Panc1 (cell line): ENCODE data around the gene GNG7. TPM values are rescaled to one million over a fixed set of nuclear protein-coding genes. Genes with fewer than 3 reads are reported as not detected.

Experiments
- ATAC-seq: fragments of 200-7000 bp; cut with Tn5 transposase; 2 replicates; pipeline ENCODE4 v1.9.1; 2020; ENCODE audit warnings: mild to moderate bottlenecking, moderate library complexity
- BruUV-seq: library from RNA; stranded (reverse); fragments of 400-500 nt; replicated peaks from 2 replicates; lab custom pipeline; 2021; lab: Mats Ljungman, UMichigan
- CTCF ChIA-PET: fragments of 300-600 bp; sonication (Branson Sonifier 250); formaldehyde crosslinking; loops from one replicate; lab custom pipeline; 2022; ENCODE audit warnings: antibody characterized with exemption; lab: Charles Lee
- POLR2A ChIA-PET: fragments of 300-600 bp; sonication (Branson Sonifier 250); formaldehyde crosslinking; loops from one replicate; lab custom pipeline; 2022; ENCODE audit warnings: antibody characterized with exemption; lab: Charles Lee
- DNase-seq: peaks from one replicate; pipeline ENCODE4 v3.0.0-alpha.2; 2010; ENCODE audit warnings: low read depth, low spot score
- H3K27ac ChIP-seq: 2 replicates; pipeline ENCODE4 v1.5.1; 2011; ENCODE audit warnings: mild to moderate bottlenecking, low read length, inconsistent platforms
- H3K27me3 ChIP-seq: fragments of 200-500 bp; sonication (Bioruptor generic); 2 replicates; pipeline ENCODE4 v1.6.0; 2014; ENCODE audit warnings: low read length, inconsistent platforms; ENCODE audit not compliant: control insufficient read depth, insufficient read depth
- H3K36me3 ChIP-seq: fragments of 200-500 bp; sonication (Bioruptor generic); 2 replicates; pipeline ENCODE4 v1.5.1; 2014; ENCODE audit warnings: inconsistent platforms, mild to moderate bottlenecking, low read length, moderate library complexity; ENCODE audit not compliant: control insufficient read depth, insufficient read depth
- H3K4me1 ChIP-seq: 2 replicates; pipeline ENCODE4 v1.5.1; 2011; ENCODE audit warnings: inconsistent platforms, mild to moderate bottlenecking, low read length, moderate library complexity; ENCODE audit not compliant: control insufficient read depth, insufficient read depth
- H3K4me3 ChIP-seq, 2 experiments: 2 replicates each; pipeline ENCODE4 v1.5.1; 2011 to 2012; ENCODE audit warnings: low read depth in 2 of 2, low read length in 2 of 2, mild to moderate bottlenecking in 2 of 2, inconsistent platforms in 1 of 2, moderate library complexity in 1 of 2
- H3K9me3 ChIP-seq: fragments of 200-500 bp; sonication (Bioruptor generic); 2 replicates; pipeline ENCODE4 v1.5.1; 2014; ENCODE audit warnings: low read depth, mild to moderate bottlenecking, inconsistent platforms, low read length, moderate library complexity; ENCODE audit not compliant: control insufficient read depth, insufficient read depth
- POLR2AphosphoS5 ChIP-seq: IDR thresholded peaks from 2 replicates; pipeline ENCODE4 v1.6.1; 2012; ENCODE audit warnings: mild to moderate bottlenecking, low read depth, low read length, moderate library complexity
- SIN3A ChIP-seq: IDR thresholded peaks from 2 replicates; pipeline ENCODE4 v1.6.1; 2012; ENCODE audit warnings: low read depth, mild to moderate bottlenecking, low read length, moderate library complexity, borderline replicate concordance; ENCODE audit not compliant: insufficient read depth
- TCF7L2 ChIP-seq: IDR thresholded peaks from 2 replicates; pipeline ENCODE4 v1.6.1; 2011; ENCODE audit warnings: mild to moderate bottlenecking, low read depth, low read length, inconsistent platforms
- in situ Hi-C: cut with HindIII; loops from 2 replicates; pipeline ENCODE4 v1.10.0; 2016; ENCODE audit warnings: low sequenced_read_pairs, low pct_unique_long_range_greater_than_20kb
- intact Hi-C: fragments of 100-400 bp; cut with micrococcal nuclease; formaldehyde crosslinking; loops from one replicate; pipeline ENCODE4 v1.10.0; 2022; ENCODE audit not compliant: unreplicated experiment
- total RNA-seq: library from RNA; stranded (reverse); gene quantifications from one replicate; pipeline ENCODE4 v1.2.1, GENCODE V29; 2021; ENCODE audit not compliant: unreplicated experiment
- TF ChIP-seq, protein P1 (sequence below): fragments of 450-650 bp; IDR thresholded peaks from 2 replicates; pipeline ENCODE4 v1.5.1; 2017; ENCODE audit warnings: mild to moderate bottlenecking
- TF ChIP-seq, protein P2 (sequence below), 2 experiments: IDR thresholded peaks; 2 replicates each; pipeline ENCODE4 v1.6.1; 2011 to 2012; ENCODE audit warnings: low read depth in 2 of 2, control low read depth in 1 of 2, low read length in 1 of 2, mild to moderate bottlenecking in 1 of 2, moderate library complexity in 1 of 2; ENCODE audit not compliant: insufficient read depth in 1 of 2

The GNG7 gene
- total RNA-seq, 1 experiment from 2014 or later = 0.74 TPM

DNA sequence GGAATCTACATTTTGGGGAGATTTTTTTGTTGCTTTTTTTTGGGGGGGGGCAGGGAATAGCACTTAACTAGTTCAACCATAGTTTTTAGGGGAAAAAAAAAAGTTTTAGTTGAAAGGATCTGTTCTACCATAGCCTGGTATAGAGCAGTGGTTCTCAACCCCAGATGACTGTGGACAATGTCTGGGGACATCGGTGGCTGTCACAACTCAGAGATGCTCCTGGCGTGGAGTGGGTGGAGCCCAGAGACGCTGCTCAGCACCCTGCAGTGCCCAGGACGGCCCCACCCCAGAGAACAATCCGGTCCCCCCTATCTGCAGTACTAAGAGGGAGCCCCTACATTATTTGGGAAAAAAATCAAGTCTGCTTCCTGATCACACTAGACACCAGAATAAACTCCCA, 8.3 kb downstream of the GNG7 start:
- ATAC-seq (no peak), DNase-seq (no peak)
- CTCF ChIA-PET = no interaction called here
- no peaks in the 10 kb centered on the region for H3K27me3 ChIP-seq
- no peak overlapping the region for H3K4me3 ChIP-seq
- no peaks in the 10 kb centered on the region for H3K9me3 ChIP-seq
- no peaks in the 10 kb centered on the region; the same call in 1 of the 2 replicates for H3K4me1 ChIP-seq
- in situ Hi-C loops (no loop called here), intact Hi-C loops (no loop called here)
- H3K36me3 ChIP-seq = no peaks in the 10 kb centered on the region
- H3K27ac ChIP-seq = no peak overlapping the region
- BruUV-seq = no TSS peak
- TF ChIP-seq TCF7L2 (no peak), SIN3A (no peak)
- POLR2A ChIA-PET = no interaction called here

DNA sequence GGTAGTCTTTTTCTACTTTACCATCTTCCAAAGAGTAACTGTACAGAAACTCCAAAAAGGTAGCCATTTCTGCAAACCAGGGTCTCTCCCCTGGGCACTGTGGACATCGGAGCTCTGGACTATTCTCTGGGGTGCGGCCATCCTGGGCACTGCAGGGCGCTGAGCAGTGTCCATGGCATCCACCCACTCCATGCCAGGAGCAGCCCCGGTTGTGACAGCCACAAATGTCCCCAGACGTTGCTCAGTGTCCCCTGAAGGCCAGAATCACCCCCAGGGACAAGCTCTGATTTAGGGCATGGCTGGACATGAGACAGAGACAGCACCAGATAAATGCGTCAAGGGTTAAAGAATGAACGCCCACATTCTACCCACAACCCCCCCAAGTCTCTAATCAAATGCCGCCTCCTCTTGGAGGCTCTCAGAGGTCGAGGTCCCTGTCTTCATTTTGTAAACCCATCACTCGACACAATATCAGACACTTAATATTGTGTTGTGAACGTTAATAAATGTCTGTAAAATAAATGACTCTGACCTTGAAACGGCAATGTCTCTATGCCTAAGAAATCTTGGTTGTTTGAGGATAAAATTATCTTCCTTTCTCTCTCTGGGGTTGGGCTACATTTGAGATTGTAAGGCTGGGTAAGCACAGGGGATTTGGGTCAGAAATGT, 8.9 kb downstream of the GNG7 start:
- in situ Hi-C loops = no loop called here

More for the DNA sequence above, 8.9 kb downstream of the GNG7 start:
- Histone ChIP-seq H3K4me1 (no peaks in the 10 kb centered on the region; the same call in 1 of the 2 replicates), H3K4me3 (no peak overlapping the region), H3K27ac (no peak overlapping the region), H3K27me3 (no peaks in the 10 kb centered on the region), H3K36me3 (no peaks in the 10 kb centered on the region), H3K9me3 (no peaks in the 10 kb centered on the region)
- ChIA-PET POLR2A (no interaction called here), CTCF (no interaction called here)
- intact Hi-C loops = no loop called here
- TF ChIP-seq SIN3A (no peak), TCF7L2 (no peak), POLR2AphosphoS5 (no peak)
- TF ChIP-seq, protein P1, sequence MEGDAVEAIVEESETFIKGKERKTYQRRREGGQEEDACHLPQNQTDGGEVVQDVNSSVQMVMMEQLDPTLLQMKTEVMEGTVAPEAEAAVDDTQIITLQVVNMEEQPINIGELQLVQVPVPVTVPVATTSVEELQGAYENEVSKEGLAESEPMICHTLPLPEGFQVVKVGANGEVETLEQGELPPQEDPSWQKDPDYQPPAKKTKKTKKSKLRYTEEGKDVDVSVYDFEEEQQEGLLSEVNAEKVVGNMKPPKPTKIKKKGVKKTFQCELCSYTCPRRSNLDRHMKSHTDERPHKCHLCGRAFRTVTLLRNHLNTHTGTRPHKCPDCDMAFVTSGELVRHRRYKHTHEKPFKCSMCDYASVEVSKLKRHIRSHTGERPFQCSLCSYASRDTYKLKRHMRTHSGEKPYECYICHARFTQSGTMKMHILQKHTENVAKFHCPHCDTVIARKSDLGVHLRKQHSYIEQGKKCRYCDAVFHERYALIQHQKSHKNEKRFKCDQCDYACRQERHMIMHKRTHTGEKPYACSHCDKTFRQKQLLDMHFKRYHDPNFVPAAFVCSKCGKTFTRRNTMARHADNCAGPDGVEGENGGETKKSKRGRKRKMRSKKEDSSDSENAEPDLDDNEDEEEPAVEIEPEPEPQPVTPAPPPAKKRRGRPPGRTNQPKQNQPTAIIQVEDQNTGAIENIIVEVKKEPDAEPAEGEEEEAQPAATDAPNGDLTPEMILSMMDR = no peak
- TF ChIP-seq, protein P2, sequence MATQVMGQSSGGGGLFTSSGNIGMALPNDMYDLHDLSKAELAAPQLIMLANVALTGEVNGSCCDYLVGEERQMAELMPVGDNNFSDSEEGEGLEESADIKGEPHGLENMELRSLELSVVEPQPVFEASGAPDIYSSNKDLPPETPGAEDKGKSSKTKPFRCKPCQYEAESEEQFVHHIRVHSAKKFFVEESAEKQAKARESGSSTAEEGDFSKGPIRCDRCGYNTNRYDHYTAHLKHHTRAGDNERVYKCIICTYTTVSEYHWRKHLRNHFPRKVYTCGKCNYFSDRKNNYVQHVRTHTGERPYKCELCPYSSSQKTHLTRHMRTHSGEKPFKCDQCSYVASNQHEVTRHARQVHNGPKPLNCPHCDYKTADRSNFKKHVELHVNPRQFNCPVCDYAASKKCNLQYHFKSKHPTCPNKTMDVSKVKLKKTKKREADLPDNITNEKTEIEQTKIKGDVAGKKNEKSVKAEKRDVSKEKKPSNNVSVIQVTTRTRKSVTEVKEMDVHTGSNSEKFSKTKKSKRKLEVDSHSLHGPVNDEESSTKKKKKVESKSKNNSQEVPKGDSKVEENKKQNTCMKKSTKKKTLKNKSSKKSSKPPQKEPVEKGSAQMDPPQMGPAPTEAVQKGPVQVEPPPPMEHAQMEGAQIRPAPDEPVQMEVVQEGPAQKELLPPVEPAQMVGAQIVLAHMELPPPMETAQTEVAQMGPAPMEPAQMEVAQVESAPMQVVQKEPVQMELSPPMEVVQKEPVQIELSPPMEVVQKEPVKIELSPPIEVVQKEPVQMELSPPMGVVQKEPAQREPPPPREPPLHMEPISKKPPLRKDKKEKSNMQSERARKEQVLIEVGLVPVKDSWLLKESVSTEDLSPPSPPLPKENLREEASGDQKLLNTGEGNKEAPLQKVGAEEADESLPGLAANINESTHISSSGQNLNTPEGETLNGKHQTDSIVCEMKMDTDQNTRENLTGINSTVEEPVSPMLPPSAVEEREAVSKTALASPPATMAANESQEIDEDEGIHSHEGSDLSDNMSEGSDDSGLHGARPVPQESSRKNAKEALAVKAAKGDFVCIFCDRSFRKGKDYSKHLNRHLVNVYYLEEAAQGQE (IDR thresholded peaks at IDR 0.05; ENCODE audit: insufficient read depth in 1 of 2, low read depth in 2 of 2, low read length in 1 of 2) = no peak
- no TSS peak for BruUV-seq
- DNase-seq (no peak), ATAC-seq (no peak)
